IPS-18a (cell line): ENCODE data around the gene APOBEC3F.
A peak's percentile ranks its signal among the peaks of the same experiment; 100 is the strongest.
"Not testable (repeated sequence)": the region's sequence is repeated elsewhere in the genome, so short reads cannot be mapped to it uniquely, and the experiment has no call there.

Experiments used
- H3K27ac ChIP-seq: one replicate; pipeline ENCODE4 v1.5.1; 2013; ENCODE audit warnings: low read length
- H3K27me3 ChIP-seq: one replicate; pipeline ENCODE4 v1.6.1; 2013; ENCODE audit warnings: mild to moderate bottlenecking, low read length; ENCODE audit not compliant: control insufficient read depth, insufficient read depth
- H3K36me3 ChIP-seq: one replicate; pipeline ENCODE4 v1.6.1; 2013; ENCODE audit warnings: low read depth, low read length; ENCODE audit not compliant: control insufficient read depth
- H3K4me1 ChIP-seq: one replicate; pipeline ENCODE4 v1.6.1; 2013; ENCODE audit warnings: low read depth, low read length; ENCODE audit not compliant: control insufficient read depth
- H3K4me3 ChIP-seq: one replicate; pipeline ENCODE4 v1.5.1; 2013; ENCODE audit warnings: low read length
- H3K9ac ChIP-seq: one replicate; pipeline ENCODE4 v1.6.1; 2013; ENCODE audit warnings: mild to moderate bottlenecking, low read length, moderate library complexity
- H3K9me3 ChIP-seq: one replicate; pipeline ENCODE4 v1.6.1; 2013; ENCODE audit warnings: low read depth, low read length; ENCODE audit not compliant: control insufficient read depth

The APOBEC3F gene

DNA sequence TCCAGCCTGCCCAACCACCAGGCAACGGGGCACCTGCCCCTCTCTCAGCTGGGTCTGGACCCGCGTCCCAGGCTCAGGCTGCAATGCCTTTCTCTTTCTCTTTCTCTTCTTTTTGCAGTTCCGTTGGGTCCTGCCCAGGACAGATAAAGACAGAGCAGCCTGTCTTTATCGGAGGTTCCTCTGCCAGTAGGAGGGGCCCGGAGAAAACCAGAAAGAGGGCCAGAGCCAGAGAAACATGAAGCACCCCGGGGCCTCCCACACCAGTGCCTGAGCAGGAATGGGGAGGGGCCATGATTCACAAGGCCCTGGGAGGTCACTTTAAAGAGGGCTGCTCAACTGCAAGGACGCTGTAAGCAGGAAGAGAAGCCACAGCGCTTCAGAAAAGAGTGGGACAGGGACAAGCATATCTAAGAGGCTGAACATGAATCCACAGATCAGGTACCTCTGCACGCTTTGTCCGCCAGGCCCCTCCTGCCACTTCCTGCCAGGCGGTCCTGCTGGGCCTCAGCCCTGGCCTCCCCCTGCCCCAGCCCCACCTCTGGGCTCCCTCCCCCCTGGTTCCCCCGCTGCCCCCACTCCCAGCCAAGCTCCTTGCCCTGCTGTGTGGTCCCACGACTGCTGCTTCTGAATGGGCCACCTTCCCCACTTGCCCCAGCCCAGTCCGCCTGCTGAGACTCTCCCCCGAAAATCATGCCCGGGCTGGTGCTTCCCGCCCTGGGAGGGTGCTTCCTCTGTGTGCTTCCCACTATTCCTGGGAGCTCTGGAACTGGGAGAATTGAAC is 26.5 kb upstream of the APOBEC3F start, which contains the start of gene APOBEC3C:
Gene APOBEC3C, plus strand, starts transcription at position 316 of the 781 bp plus-strand sequence. Its CDS starts 106 bp downstream, at position 422.
- peak within 1 kb of the TSS; percentile 39 for H3K27ac ChIP-seq
- no peaks in the 10 kb centered on the region for H3K27me3 ChIP-seq
- H3K36me3 ChIP-seq = no peaks in the 10 kb centered on the region
- peak within 1 kb of the TSS; percentile 52 for H3K9ac ChIP-seq
- peaks cover 32% of the 10 kb centered on the region for H3K4me1 ChIP-seq
- H3K9me3 ChIP-seq = no peaks in the 10 kb centered on the region
- H3K4me3 ChIP-seq = peak within 1 kb of the TSS; percentile 42

- Histone ChIP-seq H3K4me3 (peak overlapping the region; percentile 42), H3K4me1 (peaks cover 35% of the 10 kb centered on the region), H3K9ac (peak overlapping the region; percentile 52)
- not testable (repeated sequence) for H3K9me3 ChIP-seq, H3K27me3 ChIP-seq, H3K36me3 ChIP-seq, H3K27ac ChIP-seq
Observed at GRCh38 chr22:39014723-39015121, 25.9 kb upstream of the APOBEC3F start.

DNA sequence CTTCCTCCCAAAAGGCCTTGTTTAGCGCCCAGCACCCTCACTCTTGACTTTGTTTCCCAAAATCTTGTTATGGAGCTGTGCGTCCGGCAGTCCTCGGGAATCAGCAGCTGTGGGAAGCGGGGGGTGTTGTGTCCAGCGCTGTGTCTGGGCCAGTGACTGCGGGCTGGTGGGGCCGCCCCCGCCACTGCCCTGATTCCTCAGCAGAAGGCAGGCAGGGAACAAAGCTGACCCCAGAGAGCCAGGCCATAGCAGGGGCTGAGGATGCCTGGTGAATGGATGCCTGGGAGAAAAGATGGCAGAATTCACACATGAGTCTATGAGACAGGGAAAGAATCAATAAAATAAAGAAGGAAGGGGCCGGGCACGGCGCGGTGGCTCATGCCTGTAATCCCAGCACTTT is 24.1 kb upstream of the APOBEC3F start:
- H3K27ac ChIP-seq = no peak overlapping the region

GRCh38 chr22:39017596-39018365 is 22.9 kb upstream of the APOBEC3F start:
- Histone ChIP-seq H3K9ac (peak overlapping the region; percentile 57), H3K4me3 (peak overlapping the region; percentile 57), H3K27ac (peak overlapping the region; percentile 48), H3K36me3 (no peaks in the 10 kb centered on the region), H3K9me3 (no peaks in the 10 kb centered on the region), H3K4me1 (peaks cover 46% of the 10 kb centered on the region), H3K27me3 (no peaks in the 10 kb centered on the region)

More for the DNA sequence above, 24.1 kb upstream of the APOBEC3F start:
- Histone ChIP-seq H3K36me3 (no peaks in the 10 kb centered on the region), H3K9me3 (no peaks in the 10 kb centered on the region), H3K27me3 (no peaks in the 10 kb centered on the region), H3K4me1 (peaks cover 43% of the 10 kb centered on the region), H3K4me3 (no peak overlapping the region), H3K9ac (no peak overlapping the region)

DNA sequence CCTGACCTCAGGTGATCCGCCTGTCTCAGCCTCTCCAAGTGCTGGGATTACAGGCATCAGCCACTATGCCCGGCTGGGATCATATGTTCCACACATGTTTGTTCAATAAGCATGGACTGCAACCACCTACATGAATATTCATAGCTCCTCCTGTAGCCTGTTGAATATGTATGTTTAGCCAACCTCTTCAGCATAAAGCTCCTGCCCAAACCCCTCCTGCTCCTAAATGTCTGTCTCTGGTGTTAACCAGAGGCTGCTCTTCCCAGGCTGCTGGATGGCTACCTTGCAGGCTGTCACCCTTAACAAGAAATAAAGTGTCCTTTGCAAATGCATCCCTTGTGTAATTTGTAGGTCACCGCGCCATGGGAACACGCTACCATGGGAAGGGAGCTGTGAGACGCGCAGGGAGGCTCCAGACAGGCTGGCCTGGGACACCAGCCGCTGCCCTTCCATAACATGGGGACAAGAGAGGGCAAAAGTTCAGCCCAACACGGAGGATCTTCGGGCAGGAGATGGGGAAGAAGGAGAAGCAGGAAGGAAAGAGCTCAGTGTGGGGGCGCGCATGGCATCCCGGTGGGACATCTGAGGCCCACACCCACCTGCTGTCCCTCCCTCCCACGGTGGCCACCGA is 20.5 kb upstream of the APOBEC3F start:
- H3K4me1 ChIP-seq = peaks cover 33% of the 10 kb centered on the region
- not testable (repeated sequence) for H3K9me3 ChIP-seq

DNA sequence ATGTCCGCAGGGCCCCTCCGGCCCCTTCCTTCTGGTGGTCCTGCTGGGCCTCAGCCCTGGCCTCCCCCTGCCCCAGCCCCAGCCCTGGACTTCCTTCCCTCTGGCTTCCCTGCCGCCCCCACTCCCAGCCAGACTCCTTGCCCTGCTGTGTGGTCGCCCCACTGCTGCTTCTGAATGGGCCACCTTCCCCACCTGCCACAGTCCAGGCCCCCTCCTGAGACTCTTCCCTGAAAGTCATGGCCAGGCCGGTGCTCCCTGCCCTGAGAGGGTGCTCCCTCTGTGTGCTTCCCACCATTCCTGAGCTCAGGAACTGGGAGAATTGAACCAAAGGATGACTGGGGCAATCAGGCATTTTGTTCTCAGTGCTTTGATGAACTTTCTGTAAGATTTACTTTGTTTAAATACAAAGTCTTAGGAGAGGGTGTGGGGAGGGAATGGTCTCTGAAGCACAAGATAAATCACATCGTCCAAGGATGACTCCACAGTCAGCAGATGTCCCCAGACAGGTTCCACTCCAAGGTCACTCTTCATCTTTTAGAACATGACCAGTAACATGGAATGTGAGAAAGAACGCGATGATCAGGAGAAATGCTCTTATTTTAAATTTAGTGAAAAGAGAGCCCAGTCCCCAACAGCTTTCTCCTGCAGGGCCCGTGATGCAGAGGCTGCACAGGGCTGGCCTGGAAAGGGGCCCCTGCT is 19.0 kb upstream of the APOBEC3F start:
- Histone ChIP-seq H3K27ac (no peak overlapping the region), H3K9me3 (no peaks in the 10 kb centered on the region)

More for the DNA sequence above, 20.5 kb upstream of the APOBEC3F start:
- not testable (repeated sequence) for H3K36me3 ChIP-seq, H3K27ac ChIP-seq, H3K9ac ChIP-seq, H3K27me3 ChIP-seq
- peak overlapping the region; percentile 40 for H3K4me3 ChIP-seq

GRCh38 chr22:39024519-39025308 is 15.9 kb upstream of the APOBEC3F start:
- no peak overlapping the region for H3K27ac ChIP-seq
- H3K36me3 ChIP-seq = no peaks in the 10 kb centered on the region
- no peaks in the 10 kb centered on the region for H3K27me3 ChIP-seq
- no peaks in the 10 kb centered on the region for H3K9me3 ChIP-seq
- peaks cover 11% of the 10 kb centered on the region for H3K4me1 ChIP-seq
- no peak overlapping the region for H3K9ac ChIP-seq
- no peak overlapping the region for H3K4me3 ChIP-seq

More for the DNA sequence above, 19.0 kb upstream of the APOBEC3F start:
- Histone ChIP-seq H3K4me3 (no peak overlapping the region), H3K9ac (no peak overlapping the region), H3K27me3 (no peaks in the 10 kb centered on the region), H3K4me1 (peaks cover 30% of the 10 kb centered on the region), H3K36me3 (no peaks in the 10 kb centered on the region)

GRCh38 chr22:39026509-39027150 is 14.0 kb upstream of the APOBEC3F start:
- H3K4me3 ChIP-seq = no peak overlapping the region
- no peak overlapping the region for H3K27ac ChIP-seq
- no peak overlapping the region for H3K9ac ChIP-seq
- H3K4me1 ChIP-seq = peaks cover 5% of the 10 kb centered on the region
- no peaks in the 10 kb centered on the region for H3K27me3 ChIP-seq
- no peaks in the 10 kb centered on the region for H3K9me3 ChIP-seq
- no peaks in the 10 kb centered on the region for H3K36me3 ChIP-seq

- Histone ChIP-seq H3K36me3 (no peaks in the 10 kb centered on the region), H3K9me3 (no peaks in the 10 kb centered on the region), H3K27ac (no peak overlapping the region), H3K27me3 (no peaks in the 10 kb centered on the region), H3K9ac (no peak overlapping the region), H3K4me1 (peaks cover 11% of the 10 kb centered on the region), H3K4me3 (no peak overlapping the region)
Observed at GRCh38 chr22:39027717-39028116, 12.9 kb upstream of the APOBEC3F start.

GRCh38 chr22:39028281-39028680 is 12.4 kb upstream of the APOBEC3F start:
- H3K9me3 ChIP-seq = no peaks in the 10 kb centered on the region
- no peaks in the 10 kb centered on the region for H3K27me3 ChIP-seq
- H3K4me3 ChIP-seq = no peak overlapping the region
- H3K9ac ChIP-seq = no peak overlapping the region
- peaks cover 11% of the 10 kb centered on the region for H3K4me1 ChIP-seq
- no peaks in the 10 kb centered on the region for H3K36me3 ChIP-seq
- H3K27ac ChIP-seq = no peak overlapping the region
